TTC549 (cell line): ENCODE measurements around the gene FOXP4.

Experiments
- FAIRE-seq: peaks from 2 replicates; lab custom pipeline; 2012; peaks lifted over from hg19 to GRCh38; lab: Jason Lieb, UNC

FOXP4 gene

GRCh38 chr6:41545703-41546474, at the start of gene FOXP4:
Gene FOXP4 (plus strand): TSS chr6:41546381. CDS start chr6:41565761, 19,380 bp downstream.
- FAIRE-seq = no peak

DNA sequence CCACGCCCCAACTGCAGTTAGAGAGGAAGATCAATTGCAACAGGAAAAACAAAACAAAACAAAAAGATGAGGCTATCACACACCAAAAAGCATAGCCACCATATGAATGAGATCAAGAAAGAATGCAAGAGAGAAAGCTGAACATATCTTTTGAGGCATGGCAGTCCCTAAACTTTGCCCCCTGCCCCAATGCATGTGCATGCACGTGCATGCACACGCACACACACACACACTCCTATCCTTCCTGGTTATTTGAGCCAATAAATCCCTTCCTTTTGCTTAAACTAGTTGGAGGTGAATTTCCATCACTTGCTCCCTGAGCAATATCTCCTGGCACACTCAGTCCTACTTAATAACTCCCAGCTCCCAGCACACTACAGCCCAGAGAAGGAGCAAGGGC, 48.6 kb upstream of the FOXP4 start:
- no peak for FAIRE-seq

GRCh38 chr6:41497994-41498393, 48.2 kb upstream of the FOXP4 start:
- no peak for FAIRE-seq

DNA sequence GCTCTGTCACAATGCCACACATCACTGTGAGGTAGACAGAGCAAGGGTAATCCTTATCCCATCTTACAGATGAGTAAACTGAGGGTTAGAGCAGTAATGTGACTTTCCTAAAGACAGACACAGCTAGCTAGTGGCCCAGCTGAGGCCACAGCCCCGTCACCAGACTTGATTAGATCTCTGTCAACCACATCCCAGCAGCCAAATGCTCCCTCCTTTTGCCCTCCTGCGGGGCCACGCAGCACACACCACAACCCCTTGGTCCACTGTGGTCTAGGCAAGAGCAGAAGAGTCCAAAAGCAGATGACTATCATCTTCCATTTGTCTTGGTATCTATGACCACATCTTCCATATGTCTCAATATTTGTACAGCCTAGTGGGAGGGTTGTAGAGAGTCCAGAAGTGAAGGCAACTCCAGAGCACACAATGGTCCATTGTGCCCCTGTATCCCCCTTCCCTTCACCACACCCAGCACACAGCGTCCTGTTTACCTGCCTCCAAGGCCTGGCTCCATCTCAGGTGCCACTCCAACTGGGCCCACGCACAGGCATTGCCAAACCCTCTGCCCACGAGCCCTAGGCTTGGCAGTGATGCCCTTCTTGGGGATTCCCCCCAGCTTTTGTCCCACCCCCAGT, 47.1 kb upstream of the FOXP4 start:
- FAIRE-seq = no peak

DNA sequence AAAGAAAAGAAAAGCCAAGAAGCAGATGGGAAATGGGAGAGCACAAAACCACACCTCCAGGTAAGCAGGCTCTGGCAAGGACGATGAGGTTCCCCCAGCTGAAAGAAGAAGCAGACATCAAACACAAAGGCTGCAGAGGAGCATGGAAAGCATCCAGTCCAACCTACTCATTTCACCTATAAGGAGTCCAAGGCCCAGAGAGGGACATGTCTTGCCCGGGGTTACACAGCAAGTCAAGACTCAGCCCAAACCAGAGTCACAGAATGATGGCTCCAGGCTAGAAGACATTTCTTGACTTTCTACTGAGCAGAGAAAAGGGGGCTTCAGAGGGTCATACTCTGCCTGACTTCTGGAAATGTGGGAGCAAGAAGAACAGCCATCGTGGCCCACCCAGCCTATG, 45.6 kb upstream of the FOXP4 start:
- no peak for FAIRE-seq

- no peak for FAIRE-seq
Measured at GRCh38 chr6:41502566-41502916, 43.6 kb upstream of the FOXP4 start.

DNA sequence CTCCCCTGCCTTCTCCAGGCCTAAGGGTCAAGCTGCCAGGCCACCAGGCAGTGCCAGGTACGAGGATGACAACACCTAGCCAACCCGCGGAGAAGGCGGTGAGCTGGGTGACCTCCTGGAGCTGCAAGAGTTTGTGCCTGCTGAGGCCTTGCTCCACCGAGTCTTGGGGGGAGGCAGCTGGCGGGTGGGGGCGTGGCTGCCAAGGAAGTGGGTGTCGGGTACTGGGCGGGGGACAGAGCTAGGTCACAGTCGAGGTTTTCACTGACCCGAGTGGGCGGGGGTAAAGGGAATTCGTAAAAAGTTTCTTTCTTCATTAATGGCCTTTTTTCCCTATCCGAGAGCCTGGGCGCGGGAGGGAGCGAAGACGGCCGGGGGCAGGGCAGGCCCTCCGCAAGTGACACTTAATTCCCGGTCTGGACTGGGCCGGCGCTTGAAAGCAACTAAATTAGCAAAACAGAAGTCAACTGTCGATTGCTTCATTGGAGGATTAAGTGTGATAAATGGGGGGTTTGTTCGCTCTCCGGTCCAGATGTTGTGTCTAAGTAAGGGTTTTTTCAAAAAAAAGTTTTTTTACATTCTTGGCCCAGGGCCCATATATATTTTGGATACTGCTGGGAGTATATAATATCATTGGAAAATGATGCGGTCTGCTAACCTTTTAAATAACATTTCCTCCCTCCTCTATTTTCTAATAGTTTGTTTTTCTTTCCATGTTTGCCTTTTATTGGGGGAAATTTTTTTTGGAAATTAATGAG, 43.1 kb upstream of the FOXP4 start:
- FAIRE-seq = no peak

DNA sequence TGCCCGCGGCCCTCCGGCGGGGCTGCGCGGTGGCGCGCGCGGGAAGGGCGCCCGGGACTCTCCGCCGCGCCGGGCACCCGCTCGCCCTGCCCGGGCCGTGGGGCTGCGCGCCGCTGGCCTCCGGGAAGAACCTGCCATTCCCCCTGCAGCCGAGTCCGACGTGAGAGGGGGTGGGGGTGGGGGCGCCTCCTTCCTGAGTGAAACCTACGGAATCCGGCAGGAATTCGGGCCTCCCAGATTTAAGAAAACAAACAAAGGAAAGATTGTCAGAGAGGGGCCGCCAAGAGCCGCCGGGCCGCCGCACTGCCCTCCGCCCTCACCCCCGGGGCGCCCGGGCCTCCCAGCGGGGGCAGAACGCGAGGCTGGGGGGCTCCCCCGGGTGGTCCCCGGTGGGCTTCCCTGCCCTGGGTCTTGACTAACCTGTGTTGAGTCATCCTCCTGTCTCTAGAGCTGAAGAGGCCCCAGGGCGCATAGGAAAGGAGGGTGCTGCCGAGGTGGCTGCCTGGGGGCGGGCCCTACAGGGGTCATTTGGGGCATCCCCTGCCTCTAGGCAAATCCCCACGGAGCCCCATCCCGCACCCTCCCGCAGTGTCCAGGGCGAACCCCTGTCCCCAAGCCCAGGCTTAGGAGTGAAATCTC, 42.2 kb upstream of the FOXP4 start:
- FAIRE-seq = no peak

DNA sequence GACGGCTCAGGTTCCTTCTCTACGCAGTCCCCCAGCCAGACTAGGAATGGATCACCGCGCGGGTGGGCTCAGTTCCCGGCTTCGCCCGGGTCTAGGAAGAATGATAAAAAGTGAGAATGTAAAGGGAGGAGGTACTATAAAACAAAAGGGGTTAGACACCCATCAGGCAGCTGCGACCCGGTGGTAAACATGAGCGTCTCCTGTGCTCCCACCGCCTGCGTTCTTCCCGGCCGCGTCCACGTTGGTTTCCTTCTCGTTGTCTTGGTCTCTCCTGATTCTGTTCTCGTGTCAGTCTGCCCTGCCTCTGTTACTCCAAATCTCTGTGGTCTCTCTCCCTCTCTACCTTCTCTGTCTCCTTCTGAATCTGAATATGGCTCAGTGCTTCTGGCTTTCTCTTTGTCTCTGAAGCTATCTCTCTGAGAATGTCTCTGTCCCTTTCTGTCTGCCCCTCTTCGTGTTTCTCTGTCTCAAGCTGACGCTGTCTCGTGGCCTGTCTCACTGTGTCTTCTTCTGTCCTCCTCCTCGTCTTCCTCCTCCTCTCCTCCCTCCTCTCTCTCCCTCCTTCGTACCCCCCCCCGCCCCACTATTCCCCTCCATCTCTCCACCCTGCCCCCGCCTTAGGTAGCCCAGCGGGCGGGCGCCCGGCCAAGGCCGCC, 41.6 kb upstream of the FOXP4 start:
- no peak for FAIRE-seq

- no peak for FAIRE-seq
Measured at GRCh38 chr6:41505122-41506049, 40.8 kb upstream of the FOXP4 start.

- no peak for FAIRE-seq
Measured at GRCh38 chr6:41508479-41508878, 37.7 kb upstream of the FOXP4 start.

- no peak for FAIRE-seq
Measured at GRCh38 chr6:41509580-41509979, 36.6 kb upstream of the FOXP4 start.

DNA sequence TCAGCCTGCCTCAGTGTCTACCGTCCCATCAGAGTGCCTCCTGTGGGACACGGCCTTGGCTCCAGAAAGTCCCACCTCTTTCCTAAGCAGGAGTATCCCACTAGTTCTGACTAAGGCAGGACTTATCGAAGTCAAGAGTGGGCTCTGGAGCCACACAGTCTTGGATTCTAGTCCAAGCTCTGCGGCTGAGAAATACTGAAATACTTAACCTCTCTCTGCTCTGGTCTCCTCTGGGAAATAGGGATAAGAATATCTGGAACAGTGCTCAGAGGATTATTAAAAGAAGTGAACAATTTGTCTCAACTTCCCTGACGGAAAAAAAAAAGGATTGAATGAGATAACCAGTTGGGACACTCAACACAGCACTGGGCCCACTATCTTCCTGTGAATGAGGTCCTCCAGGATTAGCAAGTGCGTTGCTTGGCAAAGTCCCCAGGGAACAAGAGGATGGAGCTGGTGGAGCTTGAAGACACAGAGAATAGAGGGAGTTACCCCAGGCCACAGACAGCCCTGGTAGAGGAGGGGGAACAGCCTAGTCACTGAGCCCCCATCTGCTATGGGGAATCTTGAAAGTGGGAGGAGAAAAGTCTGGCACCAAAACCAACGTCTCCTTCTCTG, 34.6 kb upstream of the FOXP4 start:
- no peak for FAIRE-seq

- FAIRE-seq = no peak
Measured at GRCh38 chr6:41512146-41512701, 34.0 kb upstream of the FOXP4 start.

DNA sequence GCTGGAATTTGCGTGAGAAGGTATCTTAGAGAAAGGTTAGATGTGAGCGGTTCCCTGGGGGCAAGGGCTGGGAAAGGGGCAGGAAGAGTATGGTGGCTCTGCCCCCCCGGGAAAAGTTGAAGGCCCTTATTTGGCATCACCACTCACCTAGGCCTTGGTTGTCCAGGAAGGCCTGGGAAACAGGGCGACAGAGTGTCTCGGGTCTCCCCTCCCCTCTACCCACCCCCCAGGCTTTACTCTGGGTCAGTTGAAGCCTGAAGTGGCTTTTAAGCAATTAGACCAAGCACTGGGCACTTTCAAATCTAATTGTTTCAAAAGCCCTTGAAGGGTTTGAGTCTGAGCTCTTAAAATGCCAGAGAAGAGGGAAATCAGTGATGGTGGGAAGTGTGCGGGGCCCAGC, 30.2 kb upstream of the FOXP4 start:
- FAIRE-seq = no peak

GRCh38 chr6:41518118-41518517, 28.1 kb upstream of the FOXP4 start:
- no peak for FAIRE-seq

DNA sequence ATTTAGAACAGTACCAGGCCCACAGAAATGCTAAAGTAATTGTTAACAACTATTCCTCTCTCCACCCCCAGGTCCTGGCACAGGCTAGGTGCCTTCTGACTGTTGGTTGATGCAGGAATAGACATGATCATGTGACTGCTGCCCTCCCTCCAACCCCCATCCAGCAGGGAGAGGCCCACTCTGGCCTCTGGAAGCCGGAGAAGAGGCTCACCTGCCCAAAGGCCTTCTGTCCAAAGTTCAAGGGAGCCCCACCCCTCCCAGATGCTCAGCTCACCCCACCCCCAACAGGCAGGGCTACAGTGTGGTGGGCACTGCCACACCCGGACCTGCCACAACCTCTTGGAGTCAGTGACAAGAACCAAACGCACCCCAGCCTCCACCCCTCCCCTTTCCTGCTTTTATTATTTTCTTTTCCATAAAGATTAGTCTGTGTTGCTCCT, 26.9 kb upstream of the FOXP4 start:
- FAIRE-seq = no peak

DNA sequence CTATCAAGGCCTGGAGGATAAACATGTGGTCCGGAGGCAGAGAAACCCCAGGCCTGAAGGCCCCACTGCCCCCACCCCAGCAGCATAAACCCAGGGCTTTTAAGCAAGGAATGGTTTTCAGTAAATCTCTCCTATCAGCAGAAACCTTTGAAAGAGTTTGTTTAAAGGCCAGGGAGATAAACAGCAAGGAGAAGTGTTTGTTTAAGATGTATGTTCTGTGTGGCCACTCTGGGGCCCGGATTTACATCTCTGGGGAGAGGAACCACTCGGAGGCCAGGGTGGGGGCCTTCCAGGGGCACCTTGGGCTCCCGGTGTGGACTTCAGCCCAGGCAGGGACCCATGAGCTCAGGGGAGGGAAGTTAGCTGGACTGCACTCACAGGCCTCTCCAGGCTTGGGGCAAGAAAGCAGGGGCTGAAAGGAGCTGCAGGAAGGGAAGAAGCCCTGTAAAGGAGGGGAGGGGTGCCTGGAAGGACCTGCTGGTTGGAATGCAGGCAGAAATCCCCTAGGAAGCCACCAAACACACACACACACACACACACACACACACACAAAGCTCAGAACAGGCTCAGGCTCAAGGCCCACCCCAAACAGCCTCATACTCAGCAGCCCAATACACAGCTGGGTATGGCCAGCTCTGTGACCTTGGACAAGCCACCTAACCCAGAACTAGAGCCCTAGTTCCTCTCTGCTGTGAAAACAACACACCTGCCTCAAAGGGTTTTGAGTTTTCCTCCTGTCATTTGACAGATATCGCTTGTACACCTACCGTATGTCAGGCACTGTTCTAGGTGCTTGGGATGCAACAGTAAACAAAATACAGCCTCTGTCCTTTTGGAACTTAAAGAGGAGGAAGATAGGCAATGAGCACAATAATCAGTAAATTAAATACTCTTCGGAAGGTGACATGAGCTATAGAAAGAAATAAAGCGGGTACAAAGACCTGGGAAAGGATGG, 26.2 kb upstream of the FOXP4 start:
- no peak for FAIRE-seq
